Thymus (tissue), 11 donors: ENCODE measurements around the gene DBP. TPM values are rescaled to one million over a fixed set of nuclear protein-coding genes. Genes with fewer than 3 reads are reported as not detected.

ENCODE experiments used
- DNase-seq, 9 donors: peaks; one replicate each; pipeline ENCODE4 v3.0.0-alpha.2; 2013; ENCODE audit warnings: low spot score in 9 of 9, low read depth in 6 of 9, missing footprints in 1 of 9
- H3K27ac ChIP-seq, 2 donors: one replicate each; pipeline ENCODE4 v1.5.1; 2013; ENCODE audit warnings: control low read depth in 1 of 2, low read depth in 1 of 2, low read length in 1 of 2, mild to moderate bottlenecking in 1 of 2, moderate library complexity in 1 of 2
- H3K27me3 ChIP-seq, 2 donors: one replicate each; pipeline ENCODE4 v1.5.1; 2013; ENCODE audit warnings: low read length in 1 of 2; ENCODE audit not compliant: control insufficient read depth in 2 of 2, insufficient read depth in 1 of 2
- H3K36me3 ChIP-seq, 2 donors: one replicate each; pipeline ENCODE4 v1.5.1; 2013; ENCODE audit warnings: low read length in 1 of 2, mild to moderate bottlenecking in 1 of 2, moderate library complexity in 1 of 2; ENCODE audit not compliant: control insufficient read depth in 2 of 2, insufficient read depth in 2 of 2
- H3K4me1 ChIP-seq, 2 donors: one replicate each; pipeline ENCODE4 v1.5.1; 2013; ENCODE audit warnings: low read length in 2 of 2; ENCODE audit not compliant: control insufficient read depth in 2 of 2, insufficient read depth in 2 of 2
- H3K4me3 ChIP-seq, 2 donors: one replicate each; pipeline ENCODE4 v1.5.1; 2013; ENCODE audit warnings: low read length in 2 of 2, control low read depth in 1 of 2, mild to moderate bottlenecking in 1 of 2
- H3K9me3 ChIP-seq, 2 donors: one replicate each; pipeline ENCODE4 v1.5.1; 2013; ENCODE audit warnings: low read length in 1 of 2, mild to moderate bottlenecking in 1 of 2; ENCODE audit not compliant: control insufficient read depth in 2 of 2, insufficient read depth in 1 of 2
- WGBS: extraction: QIAGEN DNeasy Blood & Tissue Kit; methylation state at CpG from one replicate; pipeline ENCODE4 v1.1.7; 2013; 5-methylcytosine and 5-hydroxymethylcytosine counted together
- polyA plus RNA-seq: library from polyadenylated mRNA; stranded (reverse); fragments of 200-250 nt; gene quantifications from one replicate; pipeline ENCODE4 v1.2.3, GENCODE V29; 2013
- total RNA-seq: library from RNA; stranded (reverse); fragments of 120-200 nt; gene quantifications from one replicate; pipeline ENCODE4 v1.2.4, GENCODE V29; 2013
- donor health status: healthy.

The DBP gene
- total and polyA plus RNA-seq, 2 donors, result 15.8 to 21.2 TPM

- Histone ChIP-seq H3K27me3 (peaks cover 0 to 3% of the 10 kb centered on the region in 2 donors), H3K9me3 (no peaks in the 10 kb centered on the region), H3K4me3 (no peak overlapping the region), H3K36me3 (no peaks in the 10 kb centered on the region), H3K4me1 (peaks cover 0 to 3% of the 10 kb centered on the region in 2 donors), H3K27ac (no peak overlapping the region)
- 96% methylated on average over 9 of the region's 9 CpGs for WGBS
- DNase-seq, result no peak
Observed at GRCh38 chr19:48603850-48604249, 33.3 kb downstream of the DBP start.

- Histone ChIP-seq H3K4me1 (no peaks in the 10 kb centered on the region), H3K4me3 (no peak overlapping the region), H3K36me3 (no peaks in the 10 kb centered on the region), H3K27ac (no peak overlapping the region), H3K9me3 (no peaks in the 10 kb centered on the region), H3K27me3 (peaks cover 0 to 3% of the 10 kb centered on the region in 2 donors)
- 98% methylated on average over 39 of the region's 39 CpGs for WGBS
- no peak for DNase-seq
Observed at GRCh38 chr19:48603449-48603848, 33.7 kb downstream of the DBP start.

DNA sequence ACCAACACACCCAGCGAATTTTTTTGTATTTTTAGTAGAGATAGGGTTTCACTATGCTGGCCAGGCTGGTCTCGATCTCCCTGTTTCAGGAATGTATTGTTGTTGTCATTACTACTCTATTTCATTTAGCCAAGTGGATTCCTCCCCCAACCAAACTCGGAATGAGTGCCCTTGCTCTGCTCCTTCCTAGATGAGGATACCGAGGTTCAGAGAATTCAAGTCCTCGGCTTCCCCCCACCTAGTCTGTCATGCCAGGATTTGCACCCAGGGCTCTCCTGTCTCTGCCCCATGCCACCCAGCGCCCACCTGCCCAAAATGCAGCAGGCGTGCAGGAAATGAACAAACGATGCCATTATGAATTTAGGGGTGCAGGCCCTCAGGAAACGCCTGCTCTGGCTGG lies 34.2 kb downstream of the DBP start:
- Histone ChIP-seq H3K27ac (no peak overlapping the region), H3K4me1 (no peaks in the 10 kb centered on the region), H3K9me3 (no peaks in the 10 kb centered on the region), H3K4me3 (no peak overlapping the region), H3K27me3 (peaks cover 0 to 3% of the 10 kb centered on the region in 2 donors), H3K36me3 (no peaks in the 10 kb centered on the region)
- no peak for DNase-seq
- WGBS, result 90% methylated on average over 9 of the region's 9 CpGs

- Histone ChIP-seq H3K4me1 (no peaks in the 10 kb centered on the region), H3K27ac (no peak overlapping the region), H3K9me3 (no peaks in the 10 kb centered on the region), H3K4me3 (no peak overlapping the region), H3K36me3 (no peaks in the 10 kb centered on the region), H3K27me3 (peaks cover 0 to 3% of the 10 kb centered on the region in 2 donors)
- DNase-seq, result no peak
- 91% methylated on average over 21 of the region's 21 CpGs for WGBS
Observed at GRCh38 chr19:48600679-48601417, 36.3 kb downstream of the DBP start.

GRCh38 chr19:48598996-48599700 lies 38.0 kb downstream of the DBP start:
- no peak for DNase-seq
- Histone ChIP-seq H3K36me3 (no peaks in the 10 kb centered on the region), H3K4me3 (no peak overlapping the region), H3K9me3 (no peaks in the 10 kb centered on the region), H3K4me1 (no peaks in the 10 kb centered on the region), H3K27ac (no peak overlapping the region), H3K27me3 (peaks cover 0 to 3% of the 10 kb centered on the region in 2 donors)
- 88% methylated on average over 30 of the region's 30 CpGs for WGBS

DNA sequence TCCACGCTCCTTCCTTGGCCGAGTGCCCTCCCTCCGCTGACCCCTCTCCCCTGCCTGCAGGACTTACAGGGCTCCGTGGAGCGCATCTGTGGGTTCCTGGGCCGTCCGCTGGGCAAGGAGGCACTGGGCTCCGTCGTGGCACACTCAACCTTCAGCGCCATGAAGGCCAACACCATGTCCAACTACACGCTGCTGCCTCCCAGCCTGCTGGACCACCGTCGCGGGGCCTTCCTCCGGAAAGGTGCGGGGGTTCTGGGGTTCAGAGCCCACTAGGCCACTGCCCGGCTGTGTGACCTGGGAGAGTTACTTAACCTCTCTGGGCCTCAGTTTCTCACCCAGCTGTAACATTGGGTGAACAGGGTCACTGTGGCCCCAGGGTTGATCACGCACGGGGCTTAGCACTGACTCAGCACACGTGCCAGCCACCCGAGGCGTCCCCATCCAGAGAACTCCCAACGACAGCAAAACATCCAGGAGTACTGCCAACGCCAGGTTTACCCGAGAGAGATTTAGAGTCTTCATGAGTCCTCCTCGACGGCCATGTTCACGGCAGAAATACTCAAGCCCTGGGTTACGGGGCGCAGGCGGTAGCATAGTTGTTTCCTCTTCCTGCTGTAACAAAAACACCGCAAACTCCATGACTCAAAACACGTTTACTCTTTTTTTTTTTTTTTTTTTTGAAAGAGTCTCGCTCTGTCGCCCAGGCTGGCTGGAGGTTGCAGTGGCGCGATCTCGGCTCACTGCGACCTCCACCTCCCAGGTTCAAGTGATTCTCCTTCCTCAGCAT lies 40.3 kb downstream of the DBP start:
- WGBS, result 85% methylated on average over 39 of the region's 39 CpGs
- Histone ChIP-seq H3K4me1 (no peaks in the 10 kb centered on the region), H3K9me3 (no peaks in the 10 kb centered on the region), H3K27ac (no peak overlapping the region), H3K36me3 (no peaks in the 10 kb centered on the region), H3K27me3 (peaks cover 0 to 7% of the 10 kb centered on the region in 2 donors), H3K4me3 (no peak overlapping the region)
- peak in 1 of 9 donors; percentile 21 for DNase-seq

DNA sequence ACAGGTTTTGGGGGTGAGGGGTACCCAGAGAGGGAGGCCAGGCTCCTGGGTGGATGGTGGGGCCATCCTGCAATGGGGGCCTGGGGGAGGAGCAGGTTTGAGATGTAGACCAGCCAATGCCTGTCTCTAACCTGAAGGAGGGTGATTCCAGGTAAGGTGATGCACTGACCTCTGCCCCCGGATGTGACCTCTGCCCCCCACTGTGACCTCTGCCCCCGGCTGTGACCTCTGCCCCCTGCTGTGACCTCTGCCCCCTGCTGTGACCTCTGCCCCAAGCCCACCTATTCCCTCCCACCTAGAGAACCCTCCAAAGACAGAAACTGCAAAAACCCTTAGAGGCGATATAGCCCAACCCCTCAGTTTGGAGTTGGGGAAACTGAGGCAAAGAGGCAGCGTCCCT lies 40.9 kb downstream of the DBP start:
- Histone ChIP-seq H3K9me3 (no peaks in the 10 kb centered on the region), H3K4me3 (no peak overlapping the region), H3K27me3 (peaks cover 0 to 12% of the 10 kb centered on the region in 2 donors), H3K27ac (no peak overlapping the region), H3K4me1 (no peaks in the 10 kb centered on the region), H3K36me3 (no peaks in the 10 kb centered on the region)
- 90% methylated on average over 4 of the region's 4 CpGs for WGBS
- DNase-seq, result no peak

DNA sequence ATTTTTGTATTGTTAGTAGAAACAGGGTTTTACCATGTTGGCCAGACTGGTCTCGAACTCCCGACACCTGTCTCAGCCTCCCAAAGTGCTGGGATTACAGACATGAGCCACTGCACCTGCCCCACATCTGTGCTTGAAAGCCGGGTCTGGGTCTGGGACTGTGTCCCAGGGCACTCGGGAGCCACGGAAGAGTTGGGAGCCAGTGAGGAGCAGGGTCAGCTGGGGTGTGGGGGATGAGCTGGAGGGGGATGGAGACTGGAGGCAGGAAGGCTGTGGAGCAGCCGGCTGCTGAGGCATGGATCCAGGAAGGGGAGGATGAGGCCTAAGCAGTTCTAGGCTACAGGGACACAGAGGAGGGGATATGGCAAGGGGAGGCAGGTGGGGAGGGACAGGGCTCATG lies 41.3 kb downstream of the DBP start:
- Histone ChIP-seq H3K27ac (no peak overlapping the region), H3K4me3 (no peak overlapping the region), H3K4me1 (no peaks in the 10 kb centered on the region), H3K27me3 (peaks cover 0 to 16% of the 10 kb centered on the region in 2 donors), H3K9me3 (no peaks in the 10 kb centered on the region), H3K36me3 (no peaks in the 10 kb centered on the region)
- DNase-seq, result no peak
- WGBS, result 94% methylated on average over 6 of the region's 6 CpGs

- H3K36me3 ChIP-seq, result no peaks in the 10 kb centered on the region
Observed at GRCh38 chr19:48595171-48595570, 42.0 kb downstream of the DBP start.

More at GRCh38 chr19:48595171-48595570, 42.0 kb downstream of the DBP start:
- no peak for DNase-seq
- Histone ChIP-seq H3K9me3 (no peaks in the 10 kb centered on the region), H3K4me3 (no peak overlapping the region), H3K27me3 (peaks cover 0 to 18% of the 10 kb centered on the region in 2 donors), H3K27ac (no peak overlapping the region), H3K4me1 (no peaks in the 10 kb centered on the region)
- 86% methylated on average over 9 of the region's 9 CpGs for WGBS
